ENCODE results near the gene LRRC59.

GRCh38 chr17:50356418-50356817 lies 40.9 kb downstream of the LRRC59 start:
- TF ChIP-seq CTCF (IDR thresholded peaks at IDR 0.05 in 2 of 3, conservative IDR thresholded peaks at IDR 0.05 in 1 of 3; ENCODE audit: borderline replicate concordance in 1 of 3, insufficient read depth in 1 of 3, low read depth in 2 of 3, low read length in 2 of 3), result no peak
- TF ChIP-seq SIN3A (IDR thresholded peaks at IDR 0.05; ENCODE audit: low read depth), result no peak
- no peak for TF ChIP-seq FOSL1 (IDR thresholded peaks at IDR 0.05; ENCODE audit: low read depth)
- no peak for TF ChIP-seq ATF3 (IDR thresholded peaks at IDR 0.05)
- TF ChIP-seq POLR2A (IDR thresholded peaks at IDR 0.05; ENCODE audit: borderline replicate concordance, extremely low read depth, insufficient read depth, insufficient read length), result no peak
